GM18861 (cell line): ENCODE results near the gene CMTM2.
"Not testable (repeated sequence)": the region's sequence is repeated elsewhere in the genome, so short reads cannot be mapped to it uniquely, and the experiment has no call there.

Experiments
- ATAC-seq: cut with Tn5 transposase; IDR thresholded peaks from one replicate; pipeline ENCODE4 v1.9.1; 2021; ENCODE audit not compliant: unreplicated experiment

Gene CMTM2

GRCh38 chr16:66605979-66606751 is 26.9 kb downstream of the CMTM2 start:
- ATAC-seq = peak; percentile 68

- no peak for ATAC-seq
These were observed 29.2 kb downstream of the CMTM2 start for GRCh38 chr16:66608241-66609138.

GRCh38 chr16:66609139-66609510 is 29.9 kb downstream of the CMTM2 start:
- no peak for ATAC-seq

- no peak for ATAC-seq
These were observed 31.0 kb downstream of the CMTM2 start for GRCh38 chr16:66610111-66610820.

GRCh38 chr16:66611911-66612310 is 32.6 kb downstream of the CMTM2 start:
- not testable (repeated sequence) for ATAC-seq

- ATAC-seq = no peak
These were observed 33.2 kb downstream of the CMTM2 start for GRCh38 chr16:66612422-66612821.

GRCh38 chr16:66614161-66614802 is 35.0 kb downstream of the CMTM2 start:
- no peak for ATAC-seq

- no peak for ATAC-seq
These were observed 36.9 kb downstream of the CMTM2 start for GRCh38 chr16:66616169-66616568.

GRCh38 chr16:66616592-66616991 is 37.3 kb downstream of the CMTM2 start:
- ATAC-seq = no peak

GRCh38 chr16:66617010-66617434 is 37.8 kb downstream of the CMTM2 start:
- no peak for ATAC-seq

- no peak for ATAC-seq
These were observed 38.5 kb downstream of the CMTM2 start for GRCh38 chr16:66617728-66618127.

GRCh38 chr16:66618588-66619375 is 39.5 kb downstream of the CMTM2 start:
- ATAC-seq = no peak

- no peak for ATAC-seq
These were observed 40.5 kb downstream of the CMTM2 start for GRCh38 chr16:66619534-66620428.

- ATAC-seq = no peak
These were observed 41.1 kb downstream of the CMTM2 start for GRCh38 chr16:66620429-66620795.

GRCh38 chr16:66621973-66622372 is 42.7 kb downstream of the CMTM2 start:
- ATAC-seq = no peak

GRCh38 chr16:66622863-66623262 is 43.6 kb downstream of the CMTM2 start:
- ATAC-seq = no peak

GRCh38 chr16:66623755-66624154 is 44.5 kb downstream of the CMTM2 start:
- ATAC-seq = no peak

- ATAC-seq = not testable (repeated sequence)
These were observed 48.5 kb downstream of the CMTM2 start for GRCh38 chr16:66627611-66628378.
